ENCODE results near the gene ZNF362. TPM values are rescaled to one million over a fixed set of nuclear protein-coding genes. Genes with fewer than 3 reads are reported as not detected.

Gene ZNF362
- total and polyA plus RNA-seq, 10 of the 15 experiments (the other 5 are each of a cell fraction or from before 2014, with no cell fraction given), result 0.74 to 22.8 (median 7.4) TPM

DNA sequence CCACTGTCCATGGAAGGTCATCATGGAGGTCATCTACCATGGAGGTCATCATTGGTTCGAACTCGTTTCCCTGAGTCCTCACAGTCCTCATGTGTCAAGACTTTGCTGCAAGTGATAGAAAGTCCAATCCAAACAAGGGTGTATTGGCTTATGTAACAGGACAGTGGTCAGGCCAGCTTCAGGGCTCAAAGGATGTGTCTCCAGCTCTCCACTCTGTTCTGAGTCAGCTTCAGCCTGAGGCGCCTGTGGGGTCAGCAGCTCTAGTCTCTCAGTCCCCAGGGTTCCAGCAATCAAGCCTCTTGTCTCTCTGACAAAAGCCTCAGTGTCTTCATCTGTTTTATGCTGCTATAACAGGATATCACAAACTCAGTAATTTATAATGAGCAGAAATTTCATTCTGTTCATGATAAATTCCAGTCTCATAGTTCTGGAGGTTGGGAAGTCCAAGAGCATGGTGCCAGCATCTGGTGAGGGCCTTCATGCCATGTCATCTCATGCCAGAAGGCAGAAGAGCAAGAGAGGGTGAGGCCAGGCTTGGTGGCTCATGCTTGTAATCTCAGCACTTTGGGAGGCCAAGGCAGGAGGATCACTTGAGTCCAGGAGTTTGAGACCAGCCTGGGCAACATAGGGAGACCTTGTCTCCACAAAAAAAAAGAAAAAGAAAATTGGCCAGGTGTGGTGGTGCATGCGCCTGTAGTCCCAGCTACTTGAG, 45.1 kb downstream of the ZNF362 start:
- intact Hi-C loops (cut with micrococcal nuclease; ENCODE audit: unreplicated experiment), result no loop called here
- TF ChIP-seq TCF12 (IDR thresholded peaks at IDR 0.05; ENCODE audit: low read depth, low read length), result no peak
- no peak for TF ChIP-seq GATAD2B (conservative IDR thresholded peaks at IDR 0.05; ENCODE audit: low read depth)
- TF ChIP-seq ZNF24 (IDR thresholded peaks at IDR 0.05), result no peak
- no peak for TF ChIP-seq ATF7 (IDR thresholded peaks at IDR 0.05; ENCODE audit: low read depth)
- TF ChIP-seq, protein P1, sequence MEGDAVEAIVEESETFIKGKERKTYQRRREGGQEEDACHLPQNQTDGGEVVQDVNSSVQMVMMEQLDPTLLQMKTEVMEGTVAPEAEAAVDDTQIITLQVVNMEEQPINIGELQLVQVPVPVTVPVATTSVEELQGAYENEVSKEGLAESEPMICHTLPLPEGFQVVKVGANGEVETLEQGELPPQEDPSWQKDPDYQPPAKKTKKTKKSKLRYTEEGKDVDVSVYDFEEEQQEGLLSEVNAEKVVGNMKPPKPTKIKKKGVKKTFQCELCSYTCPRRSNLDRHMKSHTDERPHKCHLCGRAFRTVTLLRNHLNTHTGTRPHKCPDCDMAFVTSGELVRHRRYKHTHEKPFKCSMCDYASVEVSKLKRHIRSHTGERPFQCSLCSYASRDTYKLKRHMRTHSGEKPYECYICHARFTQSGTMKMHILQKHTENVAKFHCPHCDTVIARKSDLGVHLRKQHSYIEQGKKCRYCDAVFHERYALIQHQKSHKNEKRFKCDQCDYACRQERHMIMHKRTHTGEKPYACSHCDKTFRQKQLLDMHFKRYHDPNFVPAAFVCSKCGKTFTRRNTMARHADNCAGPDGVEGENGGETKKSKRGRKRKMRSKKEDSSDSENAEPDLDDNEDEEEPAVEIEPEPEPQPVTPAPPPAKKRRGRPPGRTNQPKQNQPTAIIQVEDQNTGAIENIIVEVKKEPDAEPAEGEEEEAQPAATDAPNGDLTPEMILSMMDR (IDR thresholded peaks at IDR 0.05 in 2 of 3, conservative IDR thresholded peaks at IDR 0.05 in 1 of 3; ENCODE audit: control insufficient read depth in 2 of 3, extremely low read depth in 1 of 3, insufficient read depth in 1 of 3, low read depth in 3 of 3, low read length in 3 of 3), result no peak
- TF ChIP-seq TCF3 (IDR thresholded peaks at IDR 0.05; ENCODE audit: borderline replicate concordance, insufficient read depth, low read depth, low read length), result no peak
- TF ChIP-seq SMAD5 (IDR thresholded peaks at IDR 0.05; ENCODE audit: low read depth), result no peak
- Histone ChIP-seq H3K9ac (ENCODE audit: control insufficient read depth, insufficient read depth, low read length) (no peak overlapping the region), H3K27ac (ENCODE audit: control insufficient read depth, insufficient read depth) (no peak overlapping the region), H3K79me2 (ENCODE audit: control insufficient read depth, insufficient read depth, low read length) (no peaks in the 10 kb centered on the region), H3K27me3 (replicated peaks in 1 of 2; ENCODE audit: control insufficient read depth in 2 of 2, insufficient read depth in 2 of 2, low read length in 1 of 2) (no peaks in the 10 kb centered on the region; a peak in 1 of 4 replicates), H4K20me1 (ENCODE audit: control insufficient read depth, insufficient read depth) (no peaks in the 10 kb centered on the region), H2AFZ (ENCODE audit: control insufficient read depth, low read depth, low read length) (no peak overlapping the region), H3K4me2 (ENCODE audit: control insufficient read depth, insufficient read depth) (no peak overlapping the region), H3K4me1 (ENCODE audit: control insufficient read depth, insufficient read depth, low read length) (no peaks in the 10 kb centered on the region), H3K9me3 (replicated peaks; ENCODE audit: control insufficient read depth, insufficient read depth, low read length) (no peaks in the 10 kb centered on the region), H3K36me3 (ENCODE audit: control insufficient read depth in 2 of 2, insufficient read depth in 2 of 2, low read length in 1 of 2) (no peaks in the 10 kb centered on the region; a peak in 1 of 4 replicates), H3K4me3 (no peak overlapping the region)
- RAD21 ChIA-PET (ENCODE audit: unreplicated experiment), result no interaction called here
- no peak for FAIRE-seq
- WGBS (ENCODE audit: insufficient coverage, insufficient replicate concordance, low lambda C conversion rate, missing lambda C conversion rate), result 90% methylated on average over 4 of the region's 4 CpGs
- POLR2A ChIA-PET, result no interaction called here
- DNase-seq (ENCODE audit: low read depth, low spot score), result no peak
- SMC1A ChIA-PET (ENCODE audit: uncharacterized antibody, unreplicated experiment), result interaction anchor here (0.6 kb wide), 1 partner anchor 95 kb away, joined by 3 read pairs; no protein-coding TSS in a partner anchor
- in situ Hi-C loops (cut with MboI), result no loop called here
- CTCF ChIA-PET, result interaction anchor here (1.5 to 1.6 kb wide), 2 partner anchors 170 to 312 kb away, joined by 6 read pairs; no protein-coding TSS in a partner anchor
- no TSS peak for BruUV-seq (replicated peaks)
- no peak for ATAC-seq

Measured in GM12878 (cell line).